Urothelium cell line (cell line): Measurements from ENCODE around the gene EMC8.

Experiments
- DNase-seq: peaks from one replicate; pipeline ENCODE4 v3.0.0; 2011; ENCODE audit warnings: low spot score, mixed read lengths
- FAIRE-seq: peaks from 2 replicates; lab custom pipeline; 2011; peaks lifted over from hg19 to GRCh38; lab: Jason Lieb, UNC

The EMC8 gene

DNA sequence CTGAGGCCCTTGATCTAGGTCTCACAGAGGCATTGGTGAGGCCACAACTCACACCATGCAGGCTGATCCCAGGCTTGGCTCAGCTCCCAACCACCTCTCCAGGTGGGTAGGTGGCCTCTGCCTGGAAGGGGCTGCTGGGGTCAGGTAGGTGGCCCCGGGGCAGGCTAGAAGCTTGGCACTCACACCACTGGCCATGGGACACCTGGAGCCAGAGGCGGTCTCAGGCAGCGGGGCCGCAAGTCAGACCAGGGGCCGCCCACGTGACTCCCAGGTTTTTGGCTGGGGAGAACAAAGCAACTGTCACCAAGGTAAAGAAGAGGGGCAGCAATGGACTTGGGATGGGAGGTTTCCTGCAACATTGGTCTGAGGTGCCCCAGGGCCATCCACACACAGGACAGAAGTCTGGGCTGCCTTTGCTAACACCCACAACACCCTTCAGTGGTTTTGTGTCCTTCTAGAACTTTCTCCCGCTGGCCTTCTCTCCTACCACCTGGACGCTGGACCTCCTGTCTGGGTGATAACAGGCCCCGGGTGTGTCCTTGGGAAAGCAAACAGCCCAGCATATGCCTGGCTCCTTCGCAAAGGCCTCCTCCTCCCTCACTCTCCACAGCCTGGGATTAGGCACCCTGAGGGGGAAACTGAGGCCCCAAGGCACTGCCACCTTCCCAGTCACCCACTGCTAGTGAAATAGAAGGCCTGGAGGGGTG, 64.9 kb downstream of the EMC8 start:
- DNase-seq (no peak), FAIRE-seq (no peak)

DNA sequence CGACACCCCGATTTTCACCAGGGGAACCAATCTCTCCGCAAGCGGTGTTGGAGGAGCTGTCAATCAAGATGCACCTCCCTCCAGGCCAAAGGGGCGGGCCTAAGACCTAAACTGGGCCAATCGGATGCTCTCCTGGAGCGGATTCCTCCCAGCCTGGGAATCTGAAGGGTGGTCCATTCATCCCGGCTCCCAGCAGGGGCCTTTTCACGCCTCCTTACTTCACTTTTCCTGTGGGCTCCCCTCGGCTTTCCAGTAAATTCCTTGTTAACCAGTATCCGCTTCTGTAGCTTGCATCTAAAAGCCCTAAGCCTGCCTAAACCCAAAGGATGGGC, 65.5 kb downstream of the EMC8 start:
- FAIRE-seq (no peak), DNase-seq (no peak)

DNA sequence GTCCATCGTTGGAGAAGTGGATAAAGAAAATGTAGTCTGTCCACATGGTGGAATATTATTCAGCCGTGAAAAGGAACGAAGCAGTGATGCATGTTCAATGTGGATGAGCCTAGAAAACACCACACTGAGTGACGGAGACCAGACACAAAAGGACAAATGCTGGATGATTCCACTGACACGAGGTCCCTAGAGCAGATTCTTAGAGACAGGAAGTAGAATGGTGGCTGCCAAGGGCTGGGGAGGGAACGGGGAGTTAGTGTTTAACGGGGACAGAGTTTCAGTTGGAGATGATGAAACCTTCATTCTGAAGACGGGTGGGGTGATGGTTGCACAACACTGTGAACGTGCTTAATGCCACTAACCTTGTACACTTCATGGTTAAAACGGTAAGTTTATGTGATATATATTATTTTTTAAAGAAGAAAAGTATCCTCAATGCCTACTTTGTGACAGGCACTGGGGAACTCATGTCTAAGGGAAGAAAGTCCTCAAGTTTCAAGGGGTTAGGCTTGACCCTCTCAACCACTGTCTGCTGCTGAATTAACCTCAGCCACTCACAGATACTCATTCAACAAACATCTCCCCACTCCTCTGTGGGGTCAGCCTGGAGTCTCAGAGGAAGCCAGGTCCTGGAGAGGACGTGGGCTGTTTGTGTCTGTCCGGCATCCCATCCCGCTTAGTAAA, 66.0 kb downstream of the EMC8 start:
- DNase-seq (no peak), FAIRE-seq (no peak)

DNA sequence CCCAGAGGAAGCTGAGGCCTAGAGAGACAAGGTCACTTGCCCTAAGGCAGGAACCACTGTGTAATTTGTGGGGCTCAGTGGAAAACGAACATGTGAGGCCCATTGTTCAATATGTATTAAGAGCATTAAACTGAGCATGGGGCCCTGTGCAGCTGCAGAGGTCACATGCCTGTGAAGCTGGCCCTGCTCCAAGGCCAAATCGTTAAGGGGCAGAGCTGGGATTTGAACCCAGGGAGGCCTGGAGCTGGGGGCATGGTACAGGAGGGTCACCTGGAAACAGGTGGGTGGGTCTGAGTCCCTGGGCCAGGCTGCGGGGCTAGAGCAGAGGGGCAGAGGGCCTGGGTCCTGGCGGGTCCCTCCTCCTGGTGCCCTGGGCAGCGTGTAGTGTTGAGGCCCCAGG, 68.2 kb downstream of the EMC8 start:
- FAIRE-seq: no peak
- DNase-seq: no peak

DNA sequence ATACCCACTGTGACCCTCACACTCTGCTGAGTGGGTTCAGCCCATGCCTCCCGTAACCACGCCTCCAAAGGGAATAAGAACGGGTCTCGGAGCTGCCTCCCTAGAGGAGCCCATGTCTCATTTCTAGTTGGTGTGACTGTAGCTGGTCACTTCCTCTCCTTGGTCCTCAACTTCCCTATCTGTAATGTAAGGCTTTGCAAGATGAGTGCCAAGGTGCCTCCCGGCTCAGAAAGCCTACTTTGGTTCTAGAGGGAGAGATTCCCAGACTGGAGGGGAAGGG, 69.2 kb downstream of the EMC8 start:
- DNase-seq: no peak
- no peak for FAIRE-seq

DNA sequence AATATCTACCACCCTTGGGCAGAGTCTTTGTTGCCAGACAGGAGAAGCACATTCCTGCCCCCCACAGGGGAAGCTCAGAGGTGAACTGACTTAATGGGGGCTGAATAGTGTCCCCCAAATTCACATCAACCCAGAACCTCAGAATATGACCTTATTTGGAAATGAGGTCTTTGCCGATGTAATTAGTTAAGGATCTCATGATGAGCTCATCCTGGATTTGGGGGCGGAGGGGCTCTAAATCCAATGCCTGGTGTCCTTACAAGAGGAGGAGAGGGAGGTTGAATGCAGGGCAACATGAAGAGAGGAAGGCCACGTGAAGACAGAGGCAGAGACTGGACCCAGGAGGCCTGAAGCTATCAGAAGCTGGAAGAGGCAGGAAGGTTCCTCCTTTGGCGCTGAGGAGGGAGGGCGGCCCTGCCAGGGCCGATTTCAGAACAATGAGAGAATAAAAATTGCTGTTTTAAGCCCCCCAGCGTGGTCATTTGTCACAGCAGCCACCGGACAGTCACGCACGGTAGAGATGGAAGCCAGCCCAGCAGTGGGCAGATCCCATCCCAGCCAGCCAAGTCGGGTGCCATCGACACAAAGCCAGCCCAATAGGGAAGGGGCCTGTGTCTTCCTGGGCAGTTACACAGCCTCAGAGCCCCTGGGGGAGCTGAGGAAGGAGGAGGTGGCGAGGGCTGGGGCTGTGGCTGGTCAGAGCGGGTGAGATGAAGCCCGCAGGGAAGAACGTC, 69.7 kb downstream of the EMC8 start:
- FAIRE-seq (no peak), DNase-seq (no peak)

DNA sequence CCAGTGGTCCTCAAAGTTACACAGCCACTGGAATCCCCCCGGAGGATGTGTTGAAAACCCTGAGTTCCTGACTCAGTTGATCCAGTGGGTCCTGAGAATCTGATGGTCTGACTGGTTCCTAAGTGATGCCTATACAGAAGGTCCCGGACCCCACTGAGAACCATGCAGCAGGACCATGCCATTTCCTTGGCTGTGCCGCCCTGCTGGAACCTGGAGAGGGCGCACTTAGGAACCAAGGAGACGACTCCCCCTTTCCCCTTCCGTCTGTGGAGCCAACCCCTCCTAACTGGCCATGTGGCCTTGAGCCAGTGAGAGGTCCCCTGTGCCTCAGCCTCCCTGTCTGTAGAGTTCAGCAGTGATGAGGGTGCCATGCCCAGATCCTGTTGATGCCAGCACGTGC, 70.5 kb downstream of the EMC8 start:
- DNase-seq (no peak), FAIRE-seq (no peak)
